Smooth muscle cell (in vitro differentiated cells): Measurements from ENCODE around the gene SNAPC4. TPM values are rescaled to one million over a fixed set of nuclear protein-coding genes. Genes with fewer than 3 reads are reported as not detected.
A peak's percentile ranks its signal among the peaks of the same experiment; 100 is the strongest.

Source experiments
- DNase-seq: peaks from one replicate; lab custom pipeline; 2025; ENCODE audit not compliant: unreplicated experiment; lab: John Stamatoyannopoulos, UW
- H2AFZ ChIP-seq: fragments of 200-600 bp; sonication (generic); 2 replicates; pipeline ENCODE4 v1.6.0; 2016; ENCODE audit warnings: antibody characterized with exemption, low read depth, mild to moderate bottlenecking
- H3F3A ChIP-seq: fragments of 200-600 bp; sonication (generic); 2 replicates; pipeline ENCODE4 v1.6.0; 2017; ENCODE audit warnings: antibody characterized with exemption, low read depth
- H3K27ac ChIP-seq: fragments of 200-600 bp; sonication (generic); 2 replicates; pipeline ENCODE4 v1.5.1; 2016; ENCODE audit warnings: low read depth, mild to moderate bottlenecking
- H3K27me3 ChIP-seq: fragments of 200-600 bp; sonication (generic); 2 replicates; pipeline ENCODE4 v1.6.1; 2016; ENCODE audit warnings: low read depth, mild to moderate bottlenecking
- H3K36me3 ChIP-seq: fragments of 200-600 bp; sonication (generic); 2 replicates; pipeline ENCODE4 v1.5.1; 2016; ENCODE audit warnings: low read depth
- H3K4me1 ChIP-seq: fragments of 200-600 bp; sonication (generic); 2 replicates; pipeline ENCODE4 v1.5.1; 2016; ENCODE audit warnings: low read depth
- H3K4me2 ChIP-seq: fragments of 200-600 bp; sonication (generic); 2 replicates; pipeline ENCODE4 v1.6.0; 2016; ENCODE audit warnings: mild to moderate bottlenecking
- H3K4me3 ChIP-seq: fragments of 200-600 bp; sonication (generic); 2 replicates; pipeline ENCODE4 v1.5.1; 2016; ENCODE audit warnings: mild to moderate bottlenecking
- H3K79me2 ChIP-seq: fragments of 200-600 bp; sonication (generic); 2 replicates; pipeline ENCODE4 v1.6.0; 2016; ENCODE audit warnings: low read depth, mild to moderate bottlenecking
- H3K9ac ChIP-seq: fragments of 200-600 bp; sonication (generic); 2 replicates; pipeline ENCODE4 v1.6.0; 2016; ENCODE audit warnings: low read depth
- H3K9me3 ChIP-seq: fragments of 200-600 bp; sonication (generic); replicated peaks from 2 replicates; pipeline ENCODE4 v1.5.1; 2016; ENCODE audit warnings: low read depth
- H4K20me1 ChIP-seq: fragments of 200-600 bp; sonication (generic); 2 replicates; pipeline ENCODE4 v1.6.0; 2016; ENCODE audit warnings: low read depth
- CTCF ChIP-seq: fragments of 200-600 bp; sonication (generic); IDR thresholded peaks from 2 replicates; pipeline ENCODE4 v1.5.1; 2017; ENCODE audit warnings: borderline replicate concordance, mild to moderate bottlenecking, antibody characterized with exemption; ENCODE audit not compliant: insufficient read depth, poor library complexity, severe bottlenecking
- WGBS: methylation state at CpG from one replicate; pipeline ENCODE4 v1.1.7; 2016; ENCODE audit warnings: low lambda C conversion rate; 5-methylcytosine and 5-hydroxymethylcytosine counted together
- polyA plus RNA-seq: library from polyadenylated mRNA; unstranded; fragments of >200 nt; fragmentation: Nextera tagmentation; extraction: Ambion mirVana; gene quantifications from 2 replicates; pipeline ENCODE4 v1.2.1, GENCODE V29; 2016
- total RNA-seq: library from RNA; depleted of rRNA; stranded (reverse); fragments of >200 nt; gene quantifications from 2 replicates; pipeline ENCODE4 v1.2.3, GENCODE V29; 2014

The SNAPC4 gene
- total and polyA plus RNA-seq, 2 experiments from 2014 or later: 4.2 to 9.0 TPM

GRCh38 chr9:136437430-136437829 is 37.5 kb upstream of the SNAPC4 start:
- peak overlapping the region; percentile 100 for H3K4me2 ChIP-seq
- WGBS: 82% methylated on average over 7 of the region's 8 CpGs
- peaks cover 7% of the 10 kb centered on the region for H3K4me1 ChIP-seq
- H3K4me3 ChIP-seq: no peak overlapping the region
- H3K9me3 ChIP-seq: no peaks in the 10 kb centered on the region
- H3K27me3 ChIP-seq: no peaks in the 10 kb centered on the region
- no peak overlapping the region for H3K9ac ChIP-seq
- peaks cover 22% of the 10 kb centered on the region for H3F3A ChIP-seq
- no peak overlapping the region for H3K27ac ChIP-seq
- peaks cover 40% of the 10 kb centered on the region for H3K79me2 ChIP-seq
- TF ChIP-seq CTCF: no peak
- H3K36me3 ChIP-seq: no peaks in the 10 kb centered on the region
- DNase-seq: no peak
- peaks cover 93% of the 10 kb centered on the region for H4K20me1 ChIP-seq
- H2AFZ ChIP-seq: no peak overlapping the region

GRCh38 chr9:136436055-136436634 is 36.2 kb upstream of the SNAPC4 start:
- Histone ChIP-seq H3K4me1 (peaks cover 7% of the 10 kb centered on the region), H3F3A (peaks cover 13% of the 10 kb centered on the region), H3K4me3 (no peak overlapping the region), H4K20me1 (peaks cover 80% of the 10 kb centered on the region), H3K79me2 (peaks cover 40% of the 10 kb centered on the region), H3K9ac (no peak overlapping the region), H3K4me2 (no peak overlapping the region), H3K27me3 (no peaks in the 10 kb centered on the region), H3K36me3 (no peaks in the 10 kb centered on the region), H3K9me3 (no peaks in the 10 kb centered on the region), H3K27ac (no peak overlapping the region), H2AFZ (no peak overlapping the region)
- DNase-seq: no peak
- no peak for TF ChIP-seq CTCF
- WGBS: 97% methylated on average over 25 of the region's 25 CpGs

GRCh38 chr9:136434580-136435169 is 34.7 kb upstream of the SNAPC4 start:
- no peak overlapping the region for H3K4me2 ChIP-seq
- no peak overlapping the region for H3K4me3 ChIP-seq
- over 99% methylated on average over 13 of the region's 17 CpGs for WGBS
- H3K4me1 ChIP-seq: peaks cover 7% of the 10 kb centered on the region
- no peak for TF ChIP-seq CTCF
- peaks cover 66% of the 10 kb centered on the region for H4K20me1 ChIP-seq
- no peaks in the 10 kb centered on the region for H3K9me3 ChIP-seq
- no peaks in the 10 kb centered on the region for H3K36me3 ChIP-seq
- no peak overlapping the region for H2AFZ ChIP-seq
- no peaks in the 10 kb centered on the region for H3F3A ChIP-seq
- H3K79me2 ChIP-seq: peaks cover 40% of the 10 kb centered on the region
- no peak for DNase-seq
- no peak overlapping the region for H3K27ac ChIP-seq
- no peaks in the 10 kb centered on the region for H3K27me3 ChIP-seq
- no peak overlapping the region for H3K9ac ChIP-seq
